ENCODE measurements around the gene KIAA0825.

DNA sequence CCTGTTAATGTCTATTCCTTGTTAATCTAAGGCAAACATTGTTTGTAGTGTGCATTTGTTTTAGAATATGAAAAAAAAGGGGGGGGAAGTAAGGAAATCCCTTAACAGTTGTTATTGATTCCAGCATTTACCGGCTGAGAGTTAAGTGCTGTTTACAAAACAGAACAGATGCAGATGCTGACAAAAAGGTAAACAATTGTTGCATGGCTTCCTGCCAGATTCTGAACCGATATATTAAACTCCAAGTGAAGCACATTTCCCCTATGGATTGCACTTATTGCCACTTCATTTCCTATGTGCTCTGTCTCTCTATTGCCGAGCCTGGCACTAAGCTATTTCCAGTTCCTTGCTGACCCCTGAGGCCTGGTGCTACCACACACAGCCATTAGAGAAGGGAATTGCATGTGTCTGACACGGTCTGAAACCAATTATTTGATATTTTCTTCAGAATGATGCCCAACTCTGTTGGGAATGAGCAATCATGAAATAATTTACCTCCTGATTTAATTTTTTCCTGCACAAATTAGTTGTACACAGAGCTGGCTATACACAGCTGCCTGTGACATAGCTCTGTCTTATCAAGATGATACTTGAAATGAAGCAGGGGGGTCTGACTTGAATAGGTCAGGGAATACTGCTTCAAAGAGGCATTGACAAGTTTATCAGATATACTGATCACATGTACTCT is 109.8 kb downstream of the KIAA0825 start:
- TF ChIP-seq CTCF (conservative IDR thresholded peaks at IDR 0.05; ENCODE audit: low read depth, low read length) (no peak), EZH2phosphoT487 (IDR thresholded peaks at IDR 0.05; ENCODE audit: borderline replicate concordance, low read length) (no peak), EZH2 (IDR thresholded peaks at IDR 0.05; ENCODE audit: low read length, unreplicated experiment) (no peak)

Measured in PC-3 (cell line).